ENCODE results near the gene OR2S2.

- no peak for TF ChIP-seq POLR2A (IDR thresholded peaks at IDR 0.05; ENCODE audit: low read length)
- no peak for TF ChIP-seq GATA1 (IDR thresholded peaks at IDR 0.05; ENCODE audit: low read depth, low read length)
These were observed 47.9 kb upstream of the OR2S2 start for GRCh38 chr9:36005891-36006290.
